Loucy (cell line): ENCODE data around the gene GLRA3.

Experiments
- H2AFZ ChIP-seq: fragments of 200-600 bp; sonication (generic); 2 replicates; pipeline ENCODE4 v1.6.0; 2016; ENCODE audit warnings: antibody characterized with exemption, mild to moderate bottlenecking, low read length, moderate library complexity
- H3F3A ChIP-seq: fragments of 200-600 bp; 2 replicates; pipeline ENCODE4 v1.6.0; 2016; ENCODE audit warnings: antibody characterized with exemption, low read depth, mild to moderate bottlenecking
- H3K27me3 ChIP-seq: fragments of 200-600 bp; sonication (generic); 2 replicates; pipeline ENCODE4 v1.6.1; 2014; ENCODE audit warnings: low read length, mild to moderate bottlenecking; ENCODE audit not compliant: insufficient read depth, poor library complexity, severe bottlenecking
- H3K36me3 ChIP-seq: fragments of 200-600 bp; sonication (generic); 2 replicates; pipeline ENCODE4 v1.6.1; 2016; ENCODE audit warnings: low read length; ENCODE audit not compliant: insufficient read depth
- H3K4me1 ChIP-seq: fragments of 200-600 bp; sonication (generic); 2 replicates; pipeline ENCODE4 v1.5.1; 2014; ENCODE audit warnings: low read length, mild to moderate bottlenecking; ENCODE audit not compliant: insufficient read depth, poor library complexity, severe bottlenecking
- H3K4me2 ChIP-seq: fragments of 200-600 bp; sonication (generic); 2 replicates; pipeline ENCODE4 v1.6.0; 2014; ENCODE audit warnings: antibody characterized with exemption, low read length, low read depth, mild to moderate bottlenecking; ENCODE audit not compliant: poor library complexity, severe bottlenecking
- H3K4me3 ChIP-seq: fragments of 200-600 bp; sonication (generic); 2 replicates; pipeline ENCODE4 v1.5.1; 2014; ENCODE audit warnings: low read length, mild to moderate bottlenecking, mixed read lengths; ENCODE audit not compliant: poor library complexity, severe bottlenecking
- H3K79me2 ChIP-seq: fragments of 200-600 bp; sonication (generic); 2 replicates; pipeline ENCODE4 v1.6.1; 2014; ENCODE audit warnings: low read length; ENCODE audit not compliant: insufficient read depth
- H3K9ac ChIP-seq: fragments of 200-600 bp; sonication (generic); 2 replicates; pipeline ENCODE4 v1.6.0; 2014; ENCODE audit warnings: mild to moderate bottlenecking, low read depth, low read length, moderate library complexity; ENCODE audit not compliant: poor library complexity, severe bottlenecking
- H3K9me2 ChIP-seq: fragments of 200-600 bp; sonication (generic); replicated peaks from 2 replicates; pipeline ENCODE4 v1.6.1; 2016; ENCODE audit warnings: low read depth, low read length, mixed read lengths
- H3K9me3 ChIP-seq: fragments of 200-600 bp; sonication (generic); 2 replicates; pipeline ENCODE4 v1.6.1; 2014; ENCODE audit warnings: mild to moderate bottlenecking, antibody characterized with exemption, low read length, low read depth; ENCODE audit not compliant: insufficient read depth
- H4K20me1 ChIP-seq: fragments of 200-600 bp; sonication (generic); 2 replicates; pipeline ENCODE4 v1.6.0; 2014; ENCODE audit warnings: antibody characterized with exemption, low read length, mild to moderate bottlenecking; ENCODE audit not compliant: insufficient read depth, poor library complexity, severe bottlenecking
- CTCF ChIP-seq: fragments of 200-600 bp; sonication (generic); conservative IDR thresholded peaks from 2 replicates; pipeline ENCODE4 v1.5.1; 2014; ENCODE audit warnings: mild to moderate bottlenecking, antibody characterized with exemption, low read length
- EZH2phosphoT487 ChIP-seq: fragments of 200-600 bp; IDR thresholded peaks from 2 replicates; pipeline ENCODE4 v1.6.1; 2018; ENCODE audit warnings: antibody characterized with exemption, mild to moderate bottlenecking, moderate library complexity, borderline replicate concordance

Gene GLRA3

DNA sequence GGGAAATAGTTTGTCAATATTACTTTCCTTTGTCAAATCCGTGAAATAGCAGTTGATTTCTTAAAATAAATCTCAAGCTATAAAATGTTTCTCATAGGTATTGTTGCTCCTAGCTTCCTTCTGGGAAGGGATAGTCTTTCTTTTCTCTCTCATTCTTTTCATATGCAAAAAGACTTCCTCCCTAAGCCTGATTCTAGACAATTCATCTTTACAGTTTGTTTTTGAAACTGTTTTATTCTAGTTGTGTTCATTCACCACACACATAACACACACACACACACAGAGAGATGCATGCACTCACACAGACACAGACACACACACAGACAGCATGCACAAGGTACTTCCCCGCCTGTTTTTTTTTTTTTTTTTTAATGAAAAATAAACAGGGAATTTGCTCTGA is 18.2 kb downstream of the GLRA3 start:
- H2AFZ ChIP-seq: no peak overlapping the region
- no peak overlapping the region for H3K9ac ChIP-seq
- TF ChIP-seq EZH2phosphoT487: no peak
- no peak for TF ChIP-seq CTCF
- no peaks in the 10 kb centered on the region for H4K20me1 ChIP-seq
- H3F3A ChIP-seq: no peaks in the 10 kb centered on the region
- H3K9me3 ChIP-seq: no peaks in the 10 kb centered on the region
- H3K4me2 ChIP-seq: no peak overlapping the region
- H3K9me2 ChIP-seq: no peaks in the 10 kb centered on the region
- no peaks in the 10 kb centered on the region for H3K4me1 ChIP-seq
- H3K27me3 ChIP-seq: no peaks in the 10 kb centered on the region
- no peaks in the 10 kb centered on the region for H3K36me3 ChIP-seq
- no peak overlapping the region for H3K4me3 ChIP-seq
- no peaks in the 10 kb centered on the region for H3K79me2 ChIP-seq

GRCh38 chr4:174808836-174809235 is 20.2 kb downstream of the GLRA3 start:
- no peaks in the 10 kb centered on the region for H3F3A ChIP-seq
- no peaks in the 10 kb centered on the region for H3K36me3 ChIP-seq
- H3K4me1 ChIP-seq: no peaks in the 10 kb centered on the region
- H3K79me2 ChIP-seq: no peaks in the 10 kb centered on the region
- no peaks in the 10 kb centered on the region for H3K9me3 ChIP-seq
- H3K4me3 ChIP-seq: no peak overlapping the region
- H3K9ac ChIP-seq: no peak overlapping the region
- no peaks in the 10 kb centered on the region for H4K20me1 ChIP-seq
- H3K9me2 ChIP-seq: no peaks in the 10 kb centered on the region
- H2AFZ ChIP-seq: no peak overlapping the region
- TF ChIP-seq CTCF: no peak
- TF ChIP-seq EZH2phosphoT487: no peak
- H3K27me3 ChIP-seq: no peaks in the 10 kb centered on the region
- H3K4me2 ChIP-seq: no peak overlapping the region

- Histone ChIP-seq H3K9me2 (no peaks in the 10 kb centered on the region), H3K9me3 (no peaks in the 10 kb centered on the region), H4K20me1 (no peaks in the 10 kb centered on the region), H3K4me3 (no peak overlapping the region), H3K79me2 (no peaks in the 10 kb centered on the region), H3F3A (no peaks in the 10 kb centered on the region), H3K9ac (no peak overlapping the region), H3K4me2 (no peak overlapping the region), H3K36me3 (no peaks in the 10 kb centered on the region), H3K27me3 (no peaks in the 10 kb centered on the region), H2AFZ (no peak overlapping the region), H3K4me1 (no peaks in the 10 kb centered on the region)
- TF ChIP-seq EZH2phosphoT487 (no peak), CTCF (no peak)
Measured at GRCh38 chr4:174808119-174808518, 20.9 kb downstream of the GLRA3 start.
